Heart right ventricle (tissue), 16 donors: ENCODE results near the gene FN3K. TPM values are rescaled to one million over a fixed set of nuclear protein-coding genes. Genes with fewer than 3 reads are reported as not detected.
A peak's percentile ranks its signal among the peaks of the same experiment; 100 is the strongest.

Source experiments
- ATAC-seq, 8 donors: fragments of 200-7000 bp; cut with Tn5 transposase; one replicate each; pipeline ENCODE4 v1.9.1; 2020; ENCODE audit warnings: mild to moderate bottlenecking in 8 of 8, moderate library complexity in 8 of 8, moderate number of reproducible peaks in 1 of 8
- DNase-seq, 2 donors: peaks; one replicate each; pipeline ENCODE4 v3.0.0-alpha.2; 2020
- H3K27ac ChIP-seq, 10 donors: fragments of 200-600 bp; sonication (generic) in 2 of 10; one replicate each; pipeline versions ENCODE4 v1.5.0 to v1.8.0; 2020 to 2022; ENCODE audit warnings: mild to moderate bottlenecking in 3 of 10
- H3K27me3 ChIP-seq, 7 donors: fragments of 200-600 bp; one replicate each; pipeline ENCODE4 v1.8.0; 2021 to 2022; ENCODE audit warnings: mild to moderate bottlenecking in 2 of 7
- H3K36me3 ChIP-seq, 9 donors: fragments of 200-600 bp; sonication (generic) in 1 of 9; one replicate each; pipeline versions ENCODE4 v1.5.0 to v1.8.0; 2020 to 2022; ENCODE audit warnings: mild to moderate bottlenecking in 2 of 9
- H3K4me1 ChIP-seq, 9 donors: fragments of 200-600 bp; sonication (generic) in 1 of 9; one replicate each; pipeline versions ENCODE4 v1.5.0 to v1.8.0; 2020 to 2022; ENCODE audit warnings: mild to moderate bottlenecking in 4 of 9
- H3K4me3 ChIP-seq, 10 donors: fragments of 200-600 bp; sonication (generic) in 2 of 10; one replicate each; pipeline versions ENCODE4 v1.5.0 to v1.8.0; 2020 to 2022; ENCODE audit warnings: mild to moderate bottlenecking in 7 of 10, moderate library complexity in 2 of 10
- H3K9me3 ChIP-seq, 11 donors: fragments of 200-600 bp in 10 of 11; sonication (generic) in 2 of 11; one replicate each; pipeline versions ENCODE4 v1.5.0 to v1.8.0; 2013 to 2022; ENCODE audit warnings: mild to moderate bottlenecking in 2 of 11, control low read depth in 1 of 11, moderate library complexity in 1 of 11
- WGBS, 2 donors: extraction: QIAGEN DNeasy Blood & Tissue Kit; methylation state at CpG; one replicate each; pipeline ENCODE4 v1.1.7; 2013; ENCODE audit warnings: inconsistent platforms in 1 of 2; 5-methylcytosine and 5-hydroxymethylcytosine counted together
- intact Hi-C, 10 donors: fragments of 100-400 bp; cut with DNase I; formaldehyde crosslinking; loops; one replicate each; pipeline versions ENCODE4 v1.11.1 to v1.14.2; 2022
- polyA plus RNA-seq, 2 donors: library from polyadenylated mRNA; stranded (reverse); fragments of 200-250 nt; gene quantifications; one replicate each; pipeline ENCODE4 v1.2.3, GENCODE V29; 2013
- total RNA-seq, 10 donors: library from RNA; stranded (reverse); fragmentation: NEBNext Ultra II Directional in 3 of 10; extraction: Animal tissue kit (Norgen Biotek cat#: 25700) in 3 of 10; gene quantifications; one replicate each; pipeline versions ENCODE4 v1.2.1 to v1.2.4, GENCODE V29; 2021 to 2023
- TF ChIP-seq, protein P1 (sequence below), 9 donors: fragments of 200-600 bp; sonication (generic) in 2 of 9; IDR thresholded peaks; one replicate each; pipeline versions ENCODE4 v1.5.0 to v1.8.0; 2021 to 2022; ENCODE audit warnings: antibody characterized with exemption in 9 of 9, mild to moderate bottlenecking in 5 of 9, moderate library complexity in 1 of 9
- donor health status: Arrhythmogenic right ventricular cardiomyopathy.
- donor health status: ischemic (EF 13 %, LVEDD 7.1; RV severe dilation, severe dysfunction).
- donor health status: healthy with polysubstance abuse.
- donor health status: DM: no; HTN: yes; CAD: no.
- donor health status: DM: no; HTN: no; CAD: no.
- donor health status: ischemic (EF 25% LVEDD 6.9; RV normal size, moderate dysfunction).
- donor health status: ischemic (EF 25% LVEDD 5.7; RV mildly dilated, moderate dysfunction).
- donor health status: healthy.
- donor health status: DM: yes; HTN: yes; CAD: no.
- donor health status: Ischemic cardiomyopathy.
- donor health status: ischemic (EF 35%, LVEDD 5.7; RV mildly dilated, moderate dysfunction).
- donor health status: nonischemic (EF 11% LVEDD 7.7; RV severe dilation, severe dysfunction).
- donor health status: DM: yes; HTN: yes; CAD: no.
- donor health status: PGD.
- donor health status: ischemic (EF 29% LVEDD 5.4; RV normal size, mild dysfunction).
- donor health status: nonischemic (EF 23%, LVEDD 6.1; RV moderate dilation, normal function).

FN3K gene
- total and polyA plus RNA-seq, 12 donors = 48.4 to 115 (median 90.7) TPM

DNA sequence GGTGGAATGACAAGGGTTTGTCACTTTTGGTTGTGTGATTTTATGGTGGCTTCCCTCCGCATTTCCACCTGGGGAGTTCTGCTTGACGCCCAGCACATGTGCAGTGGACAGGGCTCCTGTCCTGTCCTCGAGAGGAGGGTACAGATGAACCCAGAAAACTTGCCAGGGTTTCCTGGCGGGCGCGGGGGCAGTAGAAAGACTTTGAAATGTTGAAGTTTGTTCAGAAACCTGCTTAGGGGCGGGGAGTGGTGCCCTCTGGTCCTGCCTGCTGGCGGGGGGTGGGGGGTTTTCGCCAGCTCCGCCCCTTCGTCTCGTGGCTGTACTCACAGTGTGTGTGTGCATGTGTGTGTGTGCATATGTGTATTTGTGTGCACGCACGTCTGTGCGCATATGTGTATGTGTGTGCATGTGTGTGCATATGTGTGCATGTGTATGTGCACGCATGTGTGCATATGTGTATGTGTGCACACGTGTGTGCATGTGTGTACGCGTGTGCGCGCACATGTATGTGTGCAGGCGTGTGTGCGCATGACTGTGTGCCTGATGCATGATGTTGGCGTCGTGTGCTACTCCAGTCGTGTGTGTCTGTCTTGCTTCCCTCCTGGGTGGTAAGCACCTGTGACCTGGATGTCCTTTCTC, 12.1 kb upstream of the FN3K start:
- peaks cover 0 to 98% (median 18%) of the 10 kb centered on the region in 9 donors for H3K36me3 ChIP-seq
- no peak overlapping the region for H3K4me3 ChIP-seq
- 92 to 95% methylated on average over 26 of the region's 26 CpGs for WGBS, 2 donors
- ATAC-seq (no peak), DNase-seq (no peak)
- TF ChIP-seq, protein P1, sequence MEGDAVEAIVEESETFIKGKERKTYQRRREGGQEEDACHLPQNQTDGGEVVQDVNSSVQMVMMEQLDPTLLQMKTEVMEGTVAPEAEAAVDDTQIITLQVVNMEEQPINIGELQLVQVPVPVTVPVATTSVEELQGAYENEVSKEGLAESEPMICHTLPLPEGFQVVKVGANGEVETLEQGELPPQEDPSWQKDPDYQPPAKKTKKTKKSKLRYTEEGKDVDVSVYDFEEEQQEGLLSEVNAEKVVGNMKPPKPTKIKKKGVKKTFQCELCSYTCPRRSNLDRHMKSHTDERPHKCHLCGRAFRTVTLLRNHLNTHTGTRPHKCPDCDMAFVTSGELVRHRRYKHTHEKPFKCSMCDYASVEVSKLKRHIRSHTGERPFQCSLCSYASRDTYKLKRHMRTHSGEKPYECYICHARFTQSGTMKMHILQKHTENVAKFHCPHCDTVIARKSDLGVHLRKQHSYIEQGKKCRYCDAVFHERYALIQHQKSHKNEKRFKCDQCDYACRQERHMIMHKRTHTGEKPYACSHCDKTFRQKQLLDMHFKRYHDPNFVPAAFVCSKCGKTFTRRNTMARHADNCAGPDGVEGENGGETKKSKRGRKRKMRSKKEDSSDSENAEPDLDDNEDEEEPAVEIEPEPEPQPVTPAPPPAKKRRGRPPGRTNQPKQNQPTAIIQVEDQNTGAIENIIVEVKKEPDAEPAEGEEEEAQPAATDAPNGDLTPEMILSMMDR (IDR thresholded peaks at IDR 0.05) = no peak
- no peaks in the 10 kb centered on the region for H3K9me3 ChIP-seq
- intact Hi-C loops = no loop called here
- H3K4me1 ChIP-seq = peaks cover 0 to under 1% (median 0%) of the 10 kb centered on the region in 9 donors
- no peak overlapping the region for H3K27ac ChIP-seq
- no peaks in the 10 kb centered on the region for H3K27me3 ChIP-seq

DNA sequence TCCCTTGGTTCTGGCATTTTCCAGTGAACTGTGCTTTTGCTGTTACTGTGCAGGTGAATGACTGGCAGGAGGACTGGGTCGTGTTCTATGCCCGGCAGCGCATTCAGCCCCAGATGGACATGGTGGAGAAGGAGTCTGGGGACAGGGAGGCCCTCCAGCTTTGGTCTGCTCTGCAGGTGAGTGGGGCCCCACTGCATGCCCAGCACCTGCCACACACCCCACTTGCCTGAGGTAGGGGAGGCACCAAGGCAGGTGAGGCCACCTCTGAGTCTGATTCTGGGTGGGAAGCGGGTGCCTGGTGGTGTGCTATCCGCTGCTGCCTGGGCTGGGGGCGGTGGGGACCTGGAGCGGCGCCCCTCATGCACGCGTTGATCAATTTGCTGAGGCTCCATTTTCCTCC, 9.0 kb upstream of the FN3K start:
- Histone ChIP-seq H3K4me3 (no peak overlapping the region), H3K27ac (no peak overlapping the region), H3K9me3 (no peaks in the 10 kb centered on the region), H3K36me3 (peaks cover 0 to 93% (median 5%) of the 10 kb centered on the region in 9 donors), H3K27me3 (no peaks in the 10 kb centered on the region), H3K4me1 (no peaks in the 10 kb centered on the region)
- intact Hi-C loops = no loop called here
- DNase-seq (no peak), ATAC-seq (peak in 1 of 8 donors; percentile 33)
- WGBS, 2 donors = 97% methylated on average over 10 of the region's 10 CpGs
- TF ChIP-seq, protein P1 (IDR thresholded peaks at IDR 0.05) = no peak

- TF ChIP-seq, protein P1 (IDR thresholded peaks at IDR 0.05) = no peak
- H3K27ac ChIP-seq = no peak overlapping the region
- ATAC-seq (peak in 2 of 8 donors; percentile 5 to 17), DNase-seq (no peak)
- H3K9me3 ChIP-seq = peaks cover 0 to 14% (median 0%) of the 10 kb centered on the region in 11 donors
- no peak overlapping the region for H3K4me3 ChIP-seq
- WGBS, 2 donors = 87 to 88% methylated on average over 48 of the region's 48 CpGs
- intact Hi-C loops = loop anchor here in 1 of 10 donors (5.0 kb wide), 1 partner anchor 82 kb away; the partner anchor contains the start of gene WDR45B
- peaks cover 0 to 3% (median 0%) of the 10 kb centered on the region in 9 donors for H3K4me1 ChIP-seq
- no peaks in the 10 kb centered on the region for H3K27me3 ChIP-seq
- peaks cover 0 to 68% (median 5%) of the 10 kb centered on the region in 9 donors for H3K36me3 ChIP-seq
Observed at GRCh38 chr17:82729479-82730260, 5.7 kb upstream of the FN3K start.

GRCh38 chr17:82732118-82732743, 3.2 kb upstream of the FN3K start:
- Histone ChIP-seq H3K4me1 (peaks cover 0 to 21% (median 11%) of the 10 kb centered on the region in 9 donors), H3K36me3 (peaks cover 0 to 43% (median 0%) of the 10 kb centered on the region in 9 donors), H3K9me3 (peaks cover 0 to 14% (median 0%) of the 10 kb centered on the region in 11 donors), H3K4me3 (no peak overlapping the region), H3K27ac (no peak overlapping the region), H3K27me3 (no peaks in the 10 kb centered on the region)
- TF ChIP-seq, protein P1 (IDR thresholded peaks at IDR 0.05) = no peak
- intact Hi-C loops = loop anchor here in 1 of 10 donors (5.0 kb wide), 1 partner anchor 85 kb away; the partner anchor contains the start of gene WDR45B
- ATAC-seq = no peak
- no peak for DNase-seq
- 93 to 94% methylated on average over 13 of the region's 13 CpGs for WGBS, 2 donors
